HG02885 (cell line): Measurements from ENCODE around the gene PLEKHA1.

ENCODE experiments used
- ATAC-seq: cut with Tn5 transposase; IDR thresholded peaks from one replicate; pipeline ENCODE4 v1.9.1; 2021; ENCODE audit warnings: mild to moderate bottlenecking; ENCODE audit not compliant: unreplicated experiment, poor library complexity

Gene PLEKHA1

GRCh38 chr10:122346326-122346950 is 28.1 kb upstream of the PLEKHA1 start:
- no peak for ATAC-seq

GRCh38 chr10:122347170-122347841 is 27.2 kb upstream of the PLEKHA1 start:
- ATAC-seq = no peak

- no peak for ATAC-seq
These were observed 26.0 kb upstream of the PLEKHA1 start for GRCh38 chr10:122348512-122348911.

GRCh38 chr10:122348935-122349361 is 25.6 kb upstream of the PLEKHA1 start:
- ATAC-seq = no peak

- no peak for ATAC-seq
These were observed 24.6 kb upstream of the PLEKHA1 start for GRCh38 chr10:122349758-122350369.

- ATAC-seq = no peak
These were observed 23.6 kb upstream of the PLEKHA1 start for GRCh38 chr10:122350893-122351292.

- ATAC-seq = no peak
These were observed 21.5 kb upstream of the PLEKHA1 start for GRCh38 chr10:122352817-122353525.

- no peak for ATAC-seq
These were observed 20.1 kb upstream of the PLEKHA1 start for GRCh38 chr10:122354383-122354782.

- ATAC-seq = no peak
These were observed 16.8 kb upstream of the PLEKHA1 start for GRCh38 chr10:122357685-122358084.

- no peak for ATAC-seq
These were observed 14.9 kb upstream of the PLEKHA1 start for GRCh38 chr10:122359621-122360020.

- ATAC-seq = no peak
These were observed 13.5 kb upstream of the PLEKHA1 start for GRCh38 chr10:122361046-122361445.

GRCh38 chr10:122362031-122362592 is 12.4 kb upstream of the PLEKHA1 start:
- ATAC-seq = no peak

- no peak for ATAC-seq
These were observed 11.9 kb upstream of the PLEKHA1 start for GRCh38 chr10:122362621-122363020.

- ATAC-seq = no peak
These were observed 11.2 kb upstream of the PLEKHA1 start for GRCh38 chr10:122363311-122363710.

- no peak for ATAC-seq
These were observed 10.6 kb upstream of the PLEKHA1 start for GRCh38 chr10:122363722-122364463.

GRCh38 chr10:122368502-122369254 is 5.8 kb upstream of the PLEKHA1 start:
- ATAC-seq = no peak

GRCh38 chr10:122373108-122373507 is 1.4 kb upstream of the PLEKHA1 start:
- no peak for ATAC-seq

- ATAC-seq = no peak
These were observed 787 bp upstream of the PLEKHA1 start for GRCh38 chr10:122373721-122374120.
